ENCODE measurements around the gene U2AF2. TPM values are rescaled to one million over a fixed set of nuclear protein-coding genes. Genes with fewer than 3 reads are reported as not detected.

U2AF2 gene
- total and polyA plus RNA-seq, 12 donors: 58.9 to 243 (median 117) TPM

DNA sequence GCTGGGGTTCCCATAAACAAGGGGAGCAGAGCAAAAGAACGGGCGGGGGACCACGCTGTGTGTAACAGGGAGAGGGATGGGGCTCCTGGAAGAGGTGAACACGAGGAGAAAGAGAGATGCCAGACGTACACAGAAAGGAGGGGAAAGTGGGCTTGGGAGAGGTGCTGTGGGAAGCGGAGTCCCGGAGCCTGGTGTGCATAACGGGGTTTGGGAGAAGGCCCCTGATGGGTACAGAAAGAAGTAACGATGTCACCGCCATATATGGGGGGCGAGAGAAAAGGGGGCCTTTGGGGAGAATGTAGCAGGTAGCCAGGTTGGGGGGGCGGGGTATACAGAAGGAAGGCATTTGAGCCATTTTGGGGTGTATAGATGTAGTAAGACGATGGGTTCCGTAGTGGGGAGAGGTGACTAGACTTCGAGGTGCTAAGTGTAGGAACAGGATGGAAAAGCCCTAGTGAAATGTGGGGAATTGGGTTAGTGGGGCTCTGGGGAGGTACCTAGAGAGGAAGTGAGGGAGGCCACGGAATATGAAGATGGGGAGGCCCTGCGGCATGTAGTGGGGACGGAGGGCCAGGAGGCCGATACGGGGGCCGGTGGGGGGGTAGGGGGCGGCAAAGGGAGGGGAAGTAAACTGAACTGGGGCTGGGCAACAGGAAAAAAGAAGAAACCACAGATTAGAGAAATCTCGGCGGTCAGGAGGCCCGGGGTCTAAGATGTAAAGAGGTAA lies 13.2 kb upstream of the U2AF2 start:
- intact Hi-C loops (cut with DNase I): no loop called here
- WGBS, 4 donors: 0 to 2% (median 1%) methylated on average over 25 of the region's 25 CpGs
- H3K4me1 ChIP-seq (replicated peaks in 1 of 2): peaks cover 29 to 54% of the 10 kb centered on the region in 2 donors

DNA sequence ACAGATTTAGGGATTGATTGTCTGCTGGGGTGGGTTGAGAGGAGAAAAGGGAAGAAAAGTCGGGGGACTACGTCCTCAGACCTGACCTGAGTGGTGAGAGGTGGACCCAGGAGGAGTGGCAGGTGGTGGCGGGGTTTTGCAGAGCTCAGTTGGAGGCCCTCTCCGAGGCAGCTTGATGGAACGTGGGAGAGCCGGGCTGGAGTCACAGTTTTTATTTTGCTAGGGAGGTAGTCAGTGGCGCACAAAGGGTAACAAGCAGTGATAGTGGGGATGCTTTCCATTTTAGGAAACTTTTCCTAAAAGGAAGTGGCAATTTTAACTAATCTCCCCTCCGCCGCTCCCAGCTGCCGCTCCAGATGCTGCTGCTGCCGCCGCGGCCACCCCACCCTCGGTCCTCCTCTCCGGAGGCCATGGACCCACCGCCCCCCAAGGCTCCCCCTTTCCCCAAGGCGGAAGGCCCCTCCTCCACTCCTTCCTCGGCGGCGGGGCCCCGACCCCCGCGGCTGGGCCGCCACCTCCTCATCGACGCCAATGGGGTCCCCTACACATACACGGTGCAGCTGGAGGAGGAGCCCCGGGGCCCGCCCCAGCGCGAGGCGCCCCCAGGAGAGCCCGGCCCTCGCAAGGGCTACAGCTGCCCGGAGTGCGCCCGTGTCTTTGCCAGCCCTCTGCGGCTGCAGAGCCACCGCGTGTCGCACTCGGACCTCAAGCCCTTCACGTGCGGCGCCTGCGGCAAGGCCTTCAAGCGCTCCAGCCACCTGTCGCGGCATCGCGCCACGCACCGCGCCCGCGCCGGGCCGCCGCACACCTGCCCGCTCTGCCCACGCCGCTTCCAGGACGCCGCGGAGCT lies 12.5 kb upstream of the U2AF2 start:
- Histone ChIP-seq H3K27ac (peak overlapping the region in 4 of 5 donors; percentile 88 to 94 (median 90)), H3K4me1 (replicated peaks in 1 of 2) (peaks cover 27 to 52% of the 10 kb centered on the region in 2 donors), H3K27me3 (no peaks in the 10 kb centered on the region), H3K36me3 (replicated peaks in 1 of 2) (peaks cover 0 to 14% of the 10 kb centered on the region in 2 donors), H3K4me3 (peak overlapping the region in 1 of 4 donors; percentile 81), H3K9me3 (replicated peaks in 1 of 3) (no peaks in the 10 kb centered on the region)
- WGBS, 4 donors: 1 to 3% (median 1%) methylated on average over 16 to 65 of the region's 65 CpGs
- intact Hi-C loops (cut with DNase I): no loop called here
- DNase-seq: peak in 5 of 7 donors; percentile 43 to 64 (median 50)
- TF ChIP-seq, protein P1, sequence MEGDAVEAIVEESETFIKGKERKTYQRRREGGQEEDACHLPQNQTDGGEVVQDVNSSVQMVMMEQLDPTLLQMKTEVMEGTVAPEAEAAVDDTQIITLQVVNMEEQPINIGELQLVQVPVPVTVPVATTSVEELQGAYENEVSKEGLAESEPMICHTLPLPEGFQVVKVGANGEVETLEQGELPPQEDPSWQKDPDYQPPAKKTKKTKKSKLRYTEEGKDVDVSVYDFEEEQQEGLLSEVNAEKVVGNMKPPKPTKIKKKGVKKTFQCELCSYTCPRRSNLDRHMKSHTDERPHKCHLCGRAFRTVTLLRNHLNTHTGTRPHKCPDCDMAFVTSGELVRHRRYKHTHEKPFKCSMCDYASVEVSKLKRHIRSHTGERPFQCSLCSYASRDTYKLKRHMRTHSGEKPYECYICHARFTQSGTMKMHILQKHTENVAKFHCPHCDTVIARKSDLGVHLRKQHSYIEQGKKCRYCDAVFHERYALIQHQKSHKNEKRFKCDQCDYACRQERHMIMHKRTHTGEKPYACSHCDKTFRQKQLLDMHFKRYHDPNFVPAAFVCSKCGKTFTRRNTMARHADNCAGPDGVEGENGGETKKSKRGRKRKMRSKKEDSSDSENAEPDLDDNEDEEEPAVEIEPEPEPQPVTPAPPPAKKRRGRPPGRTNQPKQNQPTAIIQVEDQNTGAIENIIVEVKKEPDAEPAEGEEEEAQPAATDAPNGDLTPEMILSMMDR (IDR thresholded peaks at IDR 0.05): no peak
- TF ChIP-seq POLR2A (IDR thresholded peaks at IDR 0.05): peak; percentile 30 to 48

More for the DNA sequence above, 13.2 kb upstream of the U2AF2 start:
- Histone ChIP-seq H3K27ac (peak overlapping the region; percentile 88 to 94 (median 91)), H3K27me3 (no peaks in the 10 kb centered on the region), H3K36me3 (replicated peaks in 1 of 2) (peaks cover 0 to 14% of the 10 kb centered on the region in 2 donors), H3K9me3 (replicated peaks in 1 of 3) (no peaks in the 10 kb centered on the region), H3K4me3 (peak overlapping the region in 3 of 4 donors; percentile 17 to 81 (median 42))
- peak in 4 of 7 donors; percentile 25 to 69 (median 44) for DNase-seq
- no peak for TF ChIP-seq POLR2A (IDR thresholded peaks at IDR 0.05)
- TF ChIP-seq, protein P1 (IDR thresholded peaks at IDR 0.05): no peak

DNA sequence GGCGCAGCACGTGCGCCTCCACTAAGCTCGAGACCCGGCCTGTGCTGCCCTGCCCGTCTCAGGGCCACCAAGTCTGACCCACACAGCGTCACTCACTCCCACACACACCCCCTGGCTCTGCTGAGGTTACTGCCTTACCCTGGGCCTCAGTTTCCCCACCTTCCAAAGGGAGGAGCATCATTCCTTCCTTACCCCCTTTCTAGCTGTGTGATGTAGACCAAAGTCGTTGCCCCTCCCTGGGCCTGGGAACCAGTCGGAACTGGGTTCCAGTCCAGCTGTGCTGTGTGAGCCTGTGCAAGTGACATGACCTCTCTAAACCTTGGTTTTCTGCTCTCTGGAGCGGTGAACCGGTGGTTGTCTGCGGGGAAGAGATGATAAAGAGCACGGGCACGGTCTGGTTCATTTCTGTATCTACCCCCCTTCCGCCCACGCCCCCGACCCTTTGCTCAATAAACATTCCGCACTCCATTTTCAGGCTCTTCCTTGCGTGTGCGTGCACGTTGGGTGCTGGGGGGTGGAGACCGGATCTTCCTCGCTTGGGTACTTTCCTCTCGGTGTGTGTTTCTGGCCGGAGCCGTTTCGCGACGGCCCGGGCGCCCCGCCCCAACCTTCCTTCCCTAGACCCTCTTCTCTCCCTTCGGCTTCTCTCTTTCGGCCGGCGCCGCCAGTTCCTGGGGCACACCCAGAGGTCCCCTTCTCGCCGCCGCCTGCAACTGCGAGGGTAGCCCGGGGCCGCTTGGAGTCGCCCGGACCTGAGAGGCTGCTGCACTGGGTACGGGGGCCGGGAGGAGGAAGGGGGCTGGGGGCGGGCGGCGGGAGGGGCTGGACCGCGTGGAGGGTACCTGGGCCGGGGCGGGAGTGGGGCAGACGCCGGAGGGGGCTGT lies 11.6 kb upstream of the U2AF2 start, which contains the start of gene ZNF581:
TSS of gene ZNF581 (plus strand) at position 647 of the 884 bp plus-strand sequence. CDS start 923 bp downstream, outside the sequence.
- Histone ChIP-seq H3K36me3 (replicated peaks in 1 of 2) (peaks cover 0 to 14% of the 10 kb centered on the region in 2 donors), H3K27me3 (no peaks in the 10 kb centered on the region), H3K4me3 (peak within 1 kb of the TSS in 3 of 4 donors; percentile 68 to 91 (median 81)), H3K4me1 (replicated peaks in 1 of 2) (peaks cover 31 to 50% of the 10 kb centered on the region in 2 donors), H3K9me3 (replicated peaks in 1 of 3) (no peaks in the 10 kb centered on the region), H3K27ac (peak within 1 kb of the TSS in 4 of 5 donors; percentile 88 to 94 (median 90))
- peak; percentile 66 to 89 (median 81) for DNase-seq
- WGBS, 4 donors: 1 to 2% (median 2%) methylated on average over 18 to 56 of the region's 56 CpGs
- intact Hi-C loops (cut with DNase I): no loop called here
- TF ChIP-seq, protein P1 (IDR thresholded peaks at IDR 0.05): no peak
- no peak for TF ChIP-seq POLR2A (IDR thresholded peaks at IDR 0.05)
